ENCODE data around the gene RASIP1.

GRCh38 chr19:48745208-48745995 is 5.0 kb upstream of the RASIP1 start:
- TF ChIP-seq YY1 (IDR thresholded peaks at IDR 0.05; ENCODE audit: insufficient read depth, insufficient read length) (no peak), ZNF274 (IDR thresholded peaks at IDR 0.05; ENCODE audit: low read depth, low read length) (no peak)

Measured in NT2/D1 (cell line).